ENCODE data around the gene SEC23B.
"Not testable (repeated sequence)": the region's sequence is repeated elsewhere in the genome, so short reads cannot be mapped to it uniquely, and the experiment has no call there.

SEC23B gene

DNA sequence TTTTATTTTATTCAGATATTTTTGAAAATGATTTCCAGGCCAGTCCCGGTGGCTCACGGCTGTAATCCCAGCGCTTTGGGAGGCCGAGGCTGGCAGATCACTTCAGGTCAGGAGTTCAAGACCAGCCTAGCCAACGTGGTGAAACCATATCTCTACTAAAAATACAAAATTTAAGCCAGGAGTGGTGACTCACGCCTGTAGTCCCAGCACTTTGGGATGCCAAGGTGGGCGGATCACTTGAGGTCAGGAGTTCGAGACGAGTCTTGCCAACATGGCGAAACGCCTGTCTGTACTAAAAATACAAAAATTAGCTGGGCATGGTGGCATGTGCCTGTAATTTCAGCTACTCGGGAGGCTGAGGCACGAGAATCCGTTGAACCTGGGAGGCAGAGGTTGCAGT lies 19.0 kb downstream of the SEC23B start:
- DNase-seq (ENCODE audit: low read depth), result not testable (repeated sequence)

GRCh38 chr20:18527339-18527738 lies 19.6 kb downstream of the SEC23B start:
- no peak for DNase-seq (ENCODE audit: low read depth)

- DNase-seq (ENCODE audit: low read depth), result no peak
Observed at GRCh38 chr20:18527836-18528235, 20.1 kb downstream of the SEC23B start.

DNA sequence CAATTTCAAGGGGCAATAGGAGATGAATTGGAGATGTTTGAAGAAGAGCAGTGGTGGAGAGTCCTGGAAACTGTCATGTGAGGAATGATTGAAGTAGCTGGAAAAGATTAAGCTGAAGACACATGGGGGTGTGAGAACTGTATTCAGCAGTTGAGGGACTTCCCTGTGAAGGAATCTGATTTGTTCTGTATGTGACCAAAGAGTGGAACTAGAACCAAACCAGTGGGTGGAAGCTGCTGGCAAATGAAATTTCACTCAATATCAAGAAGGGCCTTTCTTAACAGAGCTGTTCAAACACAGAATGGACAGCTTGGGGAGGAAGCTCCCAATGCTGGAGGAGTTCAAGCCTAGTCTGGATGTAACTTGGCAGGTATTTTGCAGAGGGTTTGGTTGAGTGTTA lies 21.3 kb downstream of the SEC23B start:
- no peak for DNase-seq (ENCODE audit: low read depth)

DNA sequence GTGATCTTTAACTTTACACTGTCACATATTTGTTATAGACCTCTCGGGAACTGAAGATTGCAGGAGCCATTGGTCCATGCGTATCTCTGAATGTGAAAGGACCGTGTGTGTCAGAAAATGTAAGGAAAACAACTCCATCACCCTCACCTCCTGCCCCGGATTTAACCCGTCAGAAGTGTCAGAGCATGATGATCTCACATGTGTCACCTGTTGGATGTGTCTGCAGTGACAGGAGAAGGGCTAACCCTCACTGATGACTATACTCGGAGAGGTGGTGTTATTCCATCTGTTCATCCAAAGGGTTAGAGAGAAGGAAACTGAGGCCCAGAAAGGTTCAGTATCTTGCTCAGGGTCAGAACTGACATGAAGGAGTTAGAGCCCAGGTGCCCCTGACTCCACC lies 24.9 kb downstream of the SEC23B start:
- no peak for DNase-seq (ENCODE audit: low read depth)

DNA sequence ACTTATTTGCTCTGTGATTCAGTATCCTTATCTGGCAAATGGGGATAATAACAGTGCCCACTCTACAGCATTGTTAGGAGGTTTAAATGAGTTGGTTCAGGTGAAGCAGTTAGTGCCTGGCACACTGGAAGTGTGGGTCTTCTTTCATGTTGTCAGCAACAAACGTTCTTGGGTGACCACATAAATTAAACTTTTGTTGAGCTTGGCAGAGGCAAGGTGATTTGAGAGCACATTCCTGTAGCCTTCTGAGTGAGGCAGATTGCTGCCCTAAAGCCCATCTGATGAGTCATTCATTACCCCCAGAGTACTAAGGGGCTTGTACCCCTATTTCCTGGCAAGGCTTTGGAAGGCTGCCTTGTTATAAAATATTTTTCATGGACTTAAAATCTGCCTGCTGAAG lies 25.8 kb downstream of the SEC23B start:
- no peak for DNase-seq (ENCODE audit: low read depth)

GRCh38 chr20:18533978-18534644 lies 26.4 kb downstream of the SEC23B start:
- no peak for DNase-seq (ENCODE audit: low read depth)

- no peak for DNase-seq (ENCODE audit: low read depth)
Observed at GRCh38 chr20:18537651-18538050, 29.9 kb downstream of the SEC23B start.

DNA sequence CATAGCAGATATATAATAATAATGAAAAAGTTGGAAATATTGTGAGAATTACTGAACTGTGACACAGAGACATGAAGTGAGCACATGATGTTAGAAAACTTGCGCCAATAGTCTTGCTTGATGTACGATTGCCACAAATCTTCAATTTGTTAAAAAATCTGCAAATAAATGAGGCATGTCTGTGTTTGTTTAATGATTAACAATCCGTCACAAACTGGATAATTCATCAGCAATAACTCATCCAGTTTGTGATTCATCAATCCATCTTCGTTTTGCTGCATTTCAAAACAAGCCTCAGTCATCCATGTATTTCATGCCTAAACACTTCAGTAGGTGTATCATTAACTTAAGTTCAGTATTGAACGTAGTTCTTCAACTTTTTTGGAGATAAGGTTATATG lies 34.0 kb downstream of the SEC23B start:
- no peak for DNase-seq (ENCODE audit: low read depth)

- no peak for DNase-seq (ENCODE audit: low read depth)
Observed at GRCh38 chr20:18543216-18543615, 35.5 kb downstream of the SEC23B start.

DNA sequence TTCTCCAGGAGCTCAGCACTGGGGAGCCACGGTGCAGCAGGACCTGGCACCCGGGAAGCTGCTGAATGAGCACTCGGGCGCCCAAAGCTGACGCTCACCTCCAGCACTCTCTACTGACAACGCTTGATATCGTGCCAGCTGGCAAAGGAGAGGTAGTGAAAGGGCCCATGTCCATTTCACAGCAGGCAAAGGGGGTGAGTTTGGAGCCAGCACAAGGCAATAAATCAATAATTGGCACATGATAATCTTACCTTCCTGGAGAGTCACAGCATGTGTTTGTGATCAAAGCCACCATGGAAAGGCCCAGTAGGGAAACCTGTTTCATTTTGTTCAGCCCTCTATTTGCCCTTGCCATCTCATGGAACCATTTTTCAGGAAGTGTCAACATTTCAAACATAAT lies 36.2 kb downstream of the SEC23B start:
- no peak for DNase-seq (ENCODE audit: low read depth)

DNA sequence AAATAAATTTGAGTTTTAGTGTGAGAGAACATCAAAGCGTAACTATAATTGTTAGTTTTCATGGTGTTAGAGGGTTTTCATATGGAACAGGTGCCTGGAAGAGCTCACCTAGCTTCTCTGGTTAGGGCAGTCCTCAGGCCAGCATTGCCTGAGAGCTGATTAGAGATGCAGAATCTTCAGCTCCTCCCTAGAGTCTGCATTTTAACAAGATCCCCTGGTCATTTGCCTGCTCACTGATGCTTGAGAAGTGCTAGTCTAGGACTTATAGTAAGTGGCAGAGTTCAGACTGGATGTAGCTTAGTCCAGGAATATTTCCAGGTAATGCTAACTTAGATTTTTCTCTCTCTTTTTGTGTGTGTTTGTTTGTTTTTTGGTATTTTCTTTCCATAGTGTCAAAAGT lies 37.8 kb downstream of the SEC23B start:
- no peak for DNase-seq (ENCODE audit: low read depth)

- no peak for DNase-seq (ENCODE audit: low read depth)
Observed at GRCh38 chr20:18548465-18548864, 40.7 kb downstream of the SEC23B start.

- no peak for DNase-seq (ENCODE audit: low read depth)
Observed at GRCh38 chr20:18553746-18554145, 46.0 kb downstream of the SEC23B start.

DNA sequence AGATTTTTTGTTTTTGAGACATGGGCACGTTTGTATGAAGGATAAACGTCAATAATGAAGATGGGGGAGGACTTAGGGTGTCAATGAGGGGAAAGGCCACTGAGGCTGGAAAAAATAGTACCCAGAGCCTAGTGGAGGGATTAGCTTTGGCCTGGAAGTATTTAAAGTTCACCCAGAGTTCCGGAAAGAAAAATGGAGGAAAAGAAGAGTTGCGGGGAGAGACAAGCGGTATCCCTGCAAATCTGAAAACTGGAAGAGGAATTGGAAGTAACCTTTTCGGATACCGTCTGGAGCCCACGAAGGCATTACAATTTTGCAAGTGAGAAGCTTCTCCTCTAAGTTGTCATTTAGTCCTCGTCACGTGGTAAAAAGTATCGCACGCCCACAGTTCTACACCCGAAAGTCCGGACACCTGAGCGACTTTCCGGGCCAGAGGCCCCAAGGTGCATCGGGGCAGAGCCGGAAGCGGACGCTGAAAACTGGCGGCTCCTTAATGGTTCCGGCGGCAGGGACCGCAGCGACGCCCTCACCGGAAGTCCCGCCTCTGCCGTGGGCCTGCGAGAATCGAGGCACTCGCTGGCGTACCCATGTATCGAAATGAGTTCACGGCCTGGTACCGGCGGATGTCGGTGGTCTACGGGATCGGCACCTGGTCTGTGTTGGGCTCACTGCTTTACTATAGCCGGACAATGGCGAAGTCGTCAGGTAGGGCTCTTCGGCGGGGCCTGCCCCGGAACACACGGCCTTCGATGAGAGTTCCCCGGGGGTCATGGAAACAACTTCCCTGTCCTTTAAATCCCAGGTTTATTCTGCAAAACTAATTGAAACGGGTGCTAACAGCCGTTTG lies 59.4 kb downstream of the SEC23B start, which contains the start of gene SMIM26:
Gene SMIM26, plus strand, starts transcription at position 541 of the 847 bp plus-strand sequence. Its CDS starts 47 bp downstream, at position 588.
- DNase-seq (ENCODE audit: low read depth), result peak; percentile 82

- DNase-seq (ENCODE audit: low read depth), result no peak
Observed at GRCh38 chr20:18567739-18568091, 60.0 kb downstream of the SEC23B start.

DNA sequence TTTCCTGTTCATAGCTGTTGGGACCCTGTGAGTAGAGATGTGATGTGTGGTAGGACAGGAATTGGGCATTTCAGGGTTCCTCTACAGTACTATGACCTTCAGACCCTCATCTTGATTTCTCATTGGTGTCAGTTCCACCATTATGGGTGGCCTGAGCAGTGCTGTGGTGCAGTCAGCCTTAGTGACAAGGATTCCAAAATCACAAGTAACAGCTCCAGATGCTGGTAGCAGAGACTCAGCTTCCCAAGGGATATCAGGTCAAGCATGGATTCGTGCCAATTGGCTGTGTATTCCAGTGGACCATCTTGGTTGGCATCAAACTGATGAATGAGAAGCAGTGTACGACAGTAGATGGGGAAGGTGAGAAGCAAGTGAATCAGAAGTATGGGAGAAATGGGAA lies 63.3 kb downstream of the SEC23B start:
- no peak for DNase-seq (ENCODE audit: low read depth)

DNA sequence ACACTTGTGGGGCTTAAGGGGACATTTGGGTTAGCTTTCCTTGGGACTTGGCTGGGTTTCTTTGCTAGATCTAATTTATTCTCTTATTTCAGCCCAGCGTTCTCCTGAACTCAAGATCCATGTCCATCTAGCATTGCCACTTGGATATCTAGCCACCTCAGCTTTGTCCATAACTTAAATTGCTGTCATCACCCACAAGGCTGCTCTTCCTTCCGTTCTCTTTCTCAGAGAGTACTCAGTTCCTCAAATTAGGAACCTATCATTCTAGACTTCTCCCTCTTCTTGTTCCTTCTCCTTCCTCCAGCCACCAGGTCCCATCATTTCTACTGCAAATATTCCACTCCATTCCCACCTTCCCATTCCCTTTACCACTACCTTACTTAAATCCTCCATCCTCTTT lies 63.8 kb downstream of the SEC23B start:
- DNase-seq (ENCODE audit: low read depth), result no peak

DNA sequence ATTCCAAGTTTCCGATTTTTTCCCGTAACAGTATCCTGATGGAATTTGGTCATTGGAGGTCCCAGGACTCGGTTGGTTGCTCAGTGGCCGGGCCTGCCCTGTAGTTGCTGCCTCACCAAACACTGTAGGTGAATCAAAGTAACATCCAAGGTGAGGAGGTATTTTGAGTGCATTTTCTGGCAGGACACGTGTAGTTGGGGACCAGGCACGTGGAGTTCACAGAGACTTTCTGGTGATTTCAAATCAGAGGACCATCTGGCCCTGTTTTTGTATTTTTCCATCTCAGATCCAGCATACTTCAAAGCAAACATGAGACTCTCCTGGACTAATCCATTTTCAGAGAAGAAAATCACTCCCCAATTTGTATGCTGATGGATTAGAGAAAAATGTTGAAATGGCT lies 70.2 kb downstream of the SEC23B start:
- DNase-seq (ENCODE audit: low read depth), result no peak

GRCh38 chr20:18578581-18578980 lies 70.8 kb downstream of the SEC23B start:
- no peak for DNase-seq (ENCODE audit: low read depth)

GRCh38 chr20:18580012-18580411 lies 72.3 kb downstream of the SEC23B start:
- DNase-seq (ENCODE audit: low read depth), result no peak

DNA sequence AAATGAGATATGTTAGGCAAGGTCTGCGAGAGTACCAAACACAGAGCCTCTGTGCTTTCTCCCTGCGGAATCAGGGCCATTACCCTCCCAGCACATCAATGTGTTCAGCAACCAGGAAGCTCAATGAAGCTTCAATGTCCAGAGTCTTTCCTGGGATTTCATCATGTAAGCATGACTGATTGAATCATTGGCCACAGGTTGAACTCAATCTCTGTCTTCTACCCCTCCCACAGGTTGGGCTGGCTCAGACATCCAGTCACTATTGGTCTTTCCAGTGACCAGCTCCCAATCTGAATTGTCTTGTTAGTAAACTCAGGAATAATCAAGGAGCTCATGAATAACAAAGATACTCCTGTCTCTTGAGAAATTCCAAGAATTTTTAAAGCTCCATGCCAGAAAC lies 77.4 kb downstream of the SEC23B start:
- peak; percentile 65 for DNase-seq (ENCODE audit: low read depth)

All from fibroblast of the conjunctiva (primary cell).